OCI-LY1 (cell line): Measurements from ENCODE around the gene XPR1.

Experiments
- H2AFZ ChIP-seq: fragments of 200-600 bp; sonication (generic), shearing (Covaris generic); 2 replicates; pipeline ENCODE4 v1.6.0; 2014; ENCODE audit warnings: antibody characterized with exemption, mild to moderate bottlenecking, low read length
- H3F3A ChIP-seq: fragments of 200-600 bp; sonication (generic), shearing (Covaris generic); 2 replicates; pipeline ENCODE4 v1.6.0; 2014; ENCODE audit warnings: mild to moderate bottlenecking, antibody characterized with exemption, low read length, moderate library complexity; ENCODE audit not compliant: insufficient read depth
- H3K27ac ChIP-seq: fragments of 200-600 bp; sonication (generic); 2 replicates; pipeline ENCODE4 v1.5.1; 2014; ENCODE audit warnings: low read length, mixed run types, mild to moderate bottlenecking, low read depth; ENCODE audit not compliant: poor library complexity, severe bottlenecking
- H3K27me3 ChIP-seq: fragments of 200-600 bp; sonication (generic); 2 replicates; pipeline ENCODE4 v1.6.0; 2014; ENCODE audit warnings: antibody characterized with exemption, mild to moderate bottlenecking, low read length, moderate library complexity; ENCODE audit not compliant: insufficient read depth
- H3K36me3 ChIP-seq: fragments of 200-600 bp; sonication (generic); 2 replicates; pipeline ENCODE4 v1.6.1; 2014; ENCODE audit warnings: mild to moderate bottlenecking, antibody characterized with exemption, low read length, moderate library complexity, mixed read lengths; ENCODE audit not compliant: insufficient read depth
- H3K4me1 ChIP-seq: fragments of 200-600 bp; sonication (generic); 2 replicates; pipeline ENCODE4 v1.5.1; 2014; ENCODE audit warnings: mild to moderate bottlenecking, low read length, moderate library complexity; ENCODE audit not compliant: insufficient read depth, severe bottlenecking
- H3K4me2 ChIP-seq: fragments of 200-600 bp; sonication (generic), shearing (Covaris generic); 2 replicates; pipeline ENCODE4 v1.6.1; 2014; ENCODE audit warnings: low read length
- H3K4me3 ChIP-seq: fragments of 200-600 bp; sonication (generic); 2 replicates; pipeline ENCODE4 v1.5.1; 2014; ENCODE audit warnings: low read length, low read depth, mild to moderate bottlenecking, mixed read lengths; ENCODE audit not compliant: poor library complexity, severe bottlenecking
- H3K79me2 ChIP-seq: fragments of 200-600 bp; shearing (Covaris generic); 2 replicates; pipeline ENCODE4 v1.6.1; 2016; ENCODE audit warnings: mixed run types, low read length, mixed read lengths; ENCODE audit not compliant: insufficient read depth
- H3K9ac ChIP-seq: fragments of 200-600 bp; sonication (generic), shearing (Covaris generic); 2 replicates; pipeline ENCODE4 v1.6.1; 2014; ENCODE audit warnings: mild to moderate bottlenecking, low read length, mixed read lengths
- H3K9me2 ChIP-seq: fragments of 200-600 bp; sonication (generic), shearing (Covaris generic); 2 replicates; pipeline ENCODE4 v1.6.1; 2014; ENCODE audit warnings: low read depth, mild to moderate bottlenecking, low read length, mixed read lengths
- H3K9me3 ChIP-seq: fragments of 200-600 bp; shearing (Covaris generic); 2 replicates; pipeline ENCODE4 v1.6.1; 2014; ENCODE audit warnings: low read length, mixed read lengths
- H4K20me1 ChIP-seq: fragments of 200-600 bp; sonication (generic), shearing (Covaris generic); 2 replicates; pipeline ENCODE4 v1.6.0; 2016; ENCODE audit warnings: mild to moderate bottlenecking, low read length; ENCODE audit not compliant: insufficient read depth
- CTCF ChIP-seq: fragments of 200-600 bp; sonication (generic), shearing (Covaris generic); IDR thresholded peaks from 2 replicates; pipeline ENCODE4 v1.5.1; 2017; ENCODE audit warnings: mild to moderate bottlenecking, antibody characterized with exemption, low read length, moderate library complexity, mixed read lengths
- EZH2 ChIP-seq: fragments of 200-600 bp; sonication (generic), shearing (Covaris generic); IDR thresholded peaks from 2 replicates; pipeline ENCODE4 v1.8.0; 2017; ENCODE audit warnings: borderline replicate concordance, mixed run types, mild to moderate bottlenecking, antibody characterized with exemption, low read length, moderate library complexity, mixed read lengths

Gene XPR1

GRCh38 chr1:180922631-180923015, 290.8 kb downstream of the XPR1 start:
- H3K9me2 ChIP-seq: no peaks in the 10 kb centered on the region
- no peak overlapping the region for H3K4me3 ChIP-seq
- no peaks in the 10 kb centered on the region for H4K20me1 ChIP-seq
- no peak overlapping the region for H2AFZ ChIP-seq
- TF ChIP-seq EZH2: no peak
- TF ChIP-seq CTCF: no peak
- H3K36me3 ChIP-seq: no peaks in the 10 kb centered on the region
- H3K27me3 ChIP-seq: peaks cover 6% of the 10 kb centered on the region; the same call in 1 of the 2 replicates
- H3K4me1 ChIP-seq: no peaks in the 10 kb centered on the region
- no peak overlapping the region for H3K9ac ChIP-seq
- H3K27ac ChIP-seq: no peak overlapping the region
- H3K79me2 ChIP-seq: no peaks in the 10 kb centered on the region
- no peak overlapping the region for H3K4me2 ChIP-seq
- H3F3A ChIP-seq: no peaks in the 10 kb centered on the region
- no peaks in the 10 kb centered on the region for H3K9me3 ChIP-seq

DNA sequence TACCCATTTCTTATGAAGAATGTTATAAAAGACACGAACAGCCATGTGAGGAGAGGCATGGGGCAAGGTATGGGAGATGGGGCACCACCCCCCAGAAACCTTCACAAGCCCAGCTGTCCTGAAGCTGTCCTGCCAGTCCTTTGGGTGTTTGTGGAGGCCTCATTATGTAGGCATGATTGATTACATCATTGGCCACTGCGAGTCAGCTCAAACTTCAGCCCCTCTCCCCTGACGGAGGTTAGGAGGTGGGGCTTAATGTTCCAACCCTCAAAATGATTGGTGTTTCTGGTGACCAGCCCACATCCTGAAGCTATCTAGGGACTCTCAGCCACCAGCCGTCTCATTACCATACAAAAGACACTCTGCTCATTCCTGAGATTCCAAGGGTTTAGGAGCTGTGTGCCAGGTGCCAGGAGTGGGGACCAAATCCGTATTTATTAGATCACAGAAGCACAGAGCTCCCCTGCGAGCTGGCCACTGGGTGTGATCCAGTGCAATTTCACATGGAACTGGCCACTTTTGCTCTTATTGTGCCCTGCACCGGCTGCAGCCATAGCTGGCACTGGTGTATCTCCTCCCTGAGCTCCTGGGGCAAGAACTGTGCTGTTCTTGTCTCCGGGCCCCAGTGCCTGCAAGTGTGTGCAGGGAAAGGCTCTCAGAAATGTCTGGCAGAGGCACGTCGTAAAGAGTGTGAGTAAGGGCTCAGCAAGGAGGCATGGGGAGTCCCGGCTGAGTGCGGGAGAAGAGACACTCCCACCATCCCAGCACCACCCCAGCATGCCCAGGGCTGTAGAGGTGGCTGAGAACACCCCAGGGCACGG, 291.4 kb downstream of the XPR1 start:
- Histone ChIP-seq H3K79me2 (no peaks in the 10 kb centered on the region), H2AFZ (no peak overlapping the region), H3K27ac (no peak overlapping the region), H4K20me1 (no peaks in the 10 kb centered on the region), H3F3A (no peaks in the 10 kb centered on the region), H3K36me3 (no peaks in the 10 kb centered on the region), H3K4me3 (no peak overlapping the region), H3K9me2 (no peaks in the 10 kb centered on the region), H3K27me3 (peaks cover under 1% of the 10 kb centered on the region; the same call in 1 of the 2 replicates), H3K4me2 (no peak overlapping the region), H3K4me1 (no peaks in the 10 kb centered on the region), H3K9ac (no peak overlapping the region), H3K9me3 (no peaks in the 10 kb centered on the region)
- no peak for TF ChIP-seq CTCF
- no peak for TF ChIP-seq EZH2

DNA sequence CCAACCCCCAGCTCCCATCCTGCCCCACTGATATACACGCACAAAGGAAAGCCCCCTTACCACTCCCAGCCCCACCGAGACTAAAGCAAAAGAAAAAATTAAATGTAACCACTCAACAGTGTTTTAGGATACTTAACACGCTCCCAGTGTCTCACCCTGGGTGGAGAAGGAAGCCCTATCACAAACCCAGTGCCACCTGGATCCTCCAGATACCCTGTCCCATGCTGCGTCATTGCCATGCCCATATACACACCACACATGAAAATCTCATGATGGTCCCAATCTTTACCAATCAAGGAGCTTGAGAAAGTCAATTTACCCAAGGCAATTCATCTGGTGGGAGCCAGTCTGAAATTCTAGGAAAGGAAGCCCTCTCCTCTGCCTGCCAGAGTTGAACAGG, 292.1 kb downstream of the XPR1 start:
- no peaks in the 10 kb centered on the region for H3F3A ChIP-seq
- H3K27ac ChIP-seq: no peak overlapping the region
- H3K9me2 ChIP-seq: no peaks in the 10 kb centered on the region
- no peaks in the 10 kb centered on the region for H4K20me1 ChIP-seq
- H3K79me2 ChIP-seq: no peaks in the 10 kb centered on the region
- no peak overlapping the region for H3K4me3 ChIP-seq
- TF ChIP-seq CTCF (no peak), EZH2 (no peak)
- H3K9ac ChIP-seq: no peak overlapping the region
- H3K9me3 ChIP-seq: no peaks in the 10 kb centered on the region
- H3K27me3 ChIP-seq: no peaks in the 10 kb centered on the region
- no peaks in the 10 kb centered on the region for H3K4me1 ChIP-seq
- H2AFZ ChIP-seq: no peak overlapping the region
- H3K4me2 ChIP-seq: no peak overlapping the region
- no peaks in the 10 kb centered on the region for H3K36me3 ChIP-seq
